GM20000 (cell line): Measurements from ENCODE around the gene UQCR11.

Experiments
- DNase-seq: peaks from one replicate; pipeline ENCODE4 v3.0.0; 2012; ENCODE audit warnings: low spot score
- CTCF ChIP-seq: IDR thresholded peaks from 2 replicates; pipeline ENCODE4 v1.5.1; 2012; ENCODE audit warnings: mild to moderate bottlenecking, control low read depth; ENCODE audit errors: extremely low read depth, missing control alignments

The UQCR11 gene

GRCh38 chr19:1582201-1582600 is 23.1 kb downstream of the UQCR11 start:
- no peak for TF ChIP-seq CTCF
- DNase-seq: no peak

- no peak for DNase-seq
- TF ChIP-seq CTCF: no peak
Observed at GRCh38 chr19:1580957-1581356, 24.3 kb downstream of the UQCR11 start.

- no peak for DNase-seq
- TF ChIP-seq CTCF: no peak
Observed at GRCh38 chr19:1580382-1580781, 24.9 kb downstream of the UQCR11 start.

GRCh38 chr19:1579222-1579621 is 26.0 kb downstream of the UQCR11 start:
- no peak for TF ChIP-seq CTCF
- DNase-seq: no peak

- DNase-seq: no peak
- no peak for TF ChIP-seq CTCF
Observed at GRCh38 chr19:1577929-1578618, 27.2 kb downstream of the UQCR11 start.

GRCh38 chr19:1577090-1577928 is 28.0 kb downstream of the UQCR11 start:
- TF ChIP-seq CTCF: no peak
- no peak for DNase-seq
